ENCODE data around the gene BOD1.
A peak's percentile ranks its signal among the peaks of the same experiment; 100 is the strongest.

The BOD1 gene

DNA sequence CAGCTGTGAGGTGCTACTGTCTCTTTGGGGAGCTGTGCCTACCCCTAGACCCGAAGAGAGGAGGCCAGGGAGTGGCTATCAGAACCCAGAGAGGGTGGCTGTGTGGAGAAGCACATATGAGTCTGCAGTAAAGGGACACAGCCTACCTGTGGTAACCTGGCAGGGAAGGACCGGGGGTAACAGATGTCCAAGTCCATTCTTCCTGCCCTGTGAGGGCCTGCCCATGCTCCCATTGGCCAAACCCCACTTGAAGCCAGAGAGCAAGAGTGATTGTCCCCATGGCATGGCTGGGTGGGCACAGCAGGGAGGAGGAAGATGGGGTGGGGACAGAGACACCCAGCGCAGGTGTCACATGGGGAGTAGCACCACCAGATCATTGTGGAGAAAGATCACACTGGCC is 39.3 kb downstream of the BOD1 start:
- DNase-seq (ENCODE audit: low read depth in 2 of 2) = no peak

GRCh38 chr5:173575985-173576384 is 40.5 kb downstream of the BOD1 start:
- DNase-seq (ENCODE audit: low read depth in 2 of 2) = no peak

DNA sequence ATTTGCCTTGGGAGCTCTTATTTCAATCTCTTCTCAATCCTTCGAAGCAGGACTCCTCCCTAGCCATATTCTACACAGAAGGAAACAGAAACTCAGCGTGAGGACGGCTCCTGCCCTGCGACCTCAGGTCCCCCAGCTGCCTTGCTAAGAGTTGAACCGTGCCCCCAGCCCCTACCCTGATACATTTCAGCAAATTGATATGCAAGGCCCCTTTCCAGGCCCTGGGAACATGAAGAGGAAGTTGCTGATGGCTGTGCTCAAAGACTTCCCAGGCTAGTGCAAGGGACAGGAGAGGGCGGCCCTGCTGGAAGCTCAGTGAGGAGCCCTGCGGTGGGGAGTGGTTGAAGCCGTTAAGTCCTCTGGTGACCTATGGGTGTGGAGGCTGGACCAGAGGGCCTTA is 41.5 kb downstream of the BOD1 start:
- no peak for DNase-seq (ENCODE audit: low read depth in 2 of 2)

DNA sequence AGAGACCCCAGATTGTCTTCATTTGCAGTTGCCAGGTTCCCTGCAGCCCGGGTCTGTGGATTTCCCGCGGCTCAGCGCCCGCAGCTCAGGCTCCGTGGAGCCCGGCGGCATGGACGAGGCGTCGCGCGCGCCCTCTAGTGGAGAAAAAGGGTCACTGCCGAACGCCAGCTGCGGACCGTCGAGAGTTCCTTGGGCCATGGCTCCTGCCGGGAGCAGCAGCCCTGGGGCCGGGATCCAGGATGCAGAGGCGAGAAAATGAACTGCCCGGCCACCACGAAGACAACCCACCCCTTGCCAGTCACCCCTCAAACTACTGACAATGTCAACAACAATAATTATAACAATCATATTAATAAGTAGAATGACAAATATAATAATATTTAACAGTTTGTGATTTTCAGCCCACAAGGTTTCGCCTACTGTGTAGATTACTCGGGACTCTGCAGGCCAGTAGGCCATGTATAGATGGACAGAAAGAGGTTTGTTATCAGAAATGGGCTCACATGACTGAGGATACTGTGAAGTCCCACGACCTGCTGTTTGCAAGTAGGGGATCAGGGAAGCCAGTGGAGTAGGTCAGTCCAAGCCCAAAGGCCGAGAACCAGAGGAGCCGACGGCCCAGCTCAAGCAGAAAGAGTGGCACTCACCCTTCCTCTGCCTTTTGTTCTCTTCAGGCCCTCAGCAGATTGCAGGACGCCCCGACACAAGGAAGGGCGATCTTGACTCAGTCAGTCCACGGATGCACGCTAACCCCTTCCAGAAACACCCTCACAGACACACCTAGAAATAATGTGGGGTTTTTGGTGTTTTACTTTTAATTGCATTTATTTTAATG is 43.1 kb downstream of the BOD1 start:
- peak; percentile 42 to 43 for DNase-seq (ENCODE audit: low read depth in 2 of 2)

DNA sequence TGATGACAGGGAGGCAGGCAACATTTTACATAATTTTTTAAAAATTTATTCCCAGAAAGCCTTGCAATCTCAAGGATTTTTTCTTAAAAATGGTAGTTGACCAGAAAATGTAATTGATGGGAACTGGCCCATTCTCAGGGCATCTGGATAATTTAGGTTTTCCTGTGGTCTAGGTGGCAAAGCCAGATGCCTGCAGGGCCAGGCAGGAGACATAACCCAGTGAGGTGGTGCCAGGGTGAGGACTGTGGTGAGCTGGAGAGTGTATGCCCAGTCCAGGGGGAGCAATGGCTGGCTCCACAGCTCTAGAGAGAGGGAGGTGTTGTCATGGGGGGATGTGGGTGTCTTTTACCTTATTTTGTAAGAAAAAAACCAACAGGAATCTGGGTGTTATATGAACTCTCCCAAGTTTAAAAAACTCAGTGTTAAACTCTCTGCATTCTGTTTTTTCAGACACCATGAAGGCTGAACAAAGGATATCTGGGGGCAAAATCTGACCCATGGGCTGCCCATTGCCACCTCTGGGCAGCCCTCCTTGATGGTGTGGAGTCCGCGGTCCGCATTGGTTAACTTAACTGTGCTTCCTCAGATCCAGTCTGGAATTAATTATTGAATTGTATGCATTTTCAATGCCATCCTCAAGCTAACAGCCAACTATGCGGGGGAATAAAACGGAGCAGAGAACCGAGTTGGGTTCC is 43.9 kb downstream of the BOD1 start:
- DNase-seq (ENCODE audit: low read depth in 2 of 2) = no peak

GRCh38 chr5:173570321-173571090 is 45.9 kb downstream of the BOD1 start:
- no peak for DNase-seq (ENCODE audit: low read depth in 2 of 2)

DNA sequence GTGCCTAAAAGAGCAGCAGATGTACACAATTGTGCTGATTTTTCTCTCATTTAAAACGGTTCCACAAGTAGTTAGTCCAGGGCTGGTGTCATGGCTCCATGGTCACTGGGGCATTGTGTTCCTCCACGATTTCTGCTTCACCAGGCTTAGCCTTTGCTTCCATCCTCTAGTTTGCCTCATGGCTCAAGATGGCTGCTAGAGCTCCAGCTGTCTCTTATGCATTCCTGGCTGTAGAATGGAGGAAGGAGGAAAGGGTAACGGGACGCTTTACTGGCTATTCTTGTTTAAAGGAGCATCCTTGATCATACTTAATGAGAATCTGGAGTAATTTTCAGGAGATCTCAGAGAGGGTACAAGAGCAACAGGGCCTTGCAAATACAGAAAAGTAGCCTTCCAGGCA is 47.7 kb downstream of the BOD1 start:
- no peak for DNase-seq (ENCODE audit: low read depth in 2 of 2)

DNA sequence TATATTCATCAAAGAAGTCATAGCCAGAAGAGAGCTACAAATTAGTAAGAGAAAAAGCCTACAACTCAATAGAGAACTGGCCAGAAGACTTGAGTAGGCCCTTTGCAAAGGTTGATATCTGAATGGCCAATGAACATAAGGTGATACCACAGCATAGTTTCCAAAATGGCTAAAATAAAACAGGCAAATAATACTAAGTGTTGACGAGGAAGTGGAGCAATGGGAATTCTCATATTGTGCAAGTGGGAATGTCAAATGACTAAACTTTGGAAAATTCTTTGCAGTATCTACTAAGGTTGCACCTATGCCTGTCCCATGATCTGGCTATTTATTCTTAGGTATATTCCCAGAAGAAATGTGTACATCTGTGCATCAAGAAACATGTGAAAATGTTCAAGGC is 48.3 kb downstream of the BOD1 start:
- no peak for DNase-seq (ENCODE audit: low read depth in 2 of 2)

- no peak for DNase-seq (ENCODE audit: low read depth in 2 of 2)
Measured at GRCh38 chr5:173567548-173567947, 48.9 kb downstream of the BOD1 start.

- DNase-seq (ENCODE audit: low read depth in 2 of 2) = no peak
Measured at GRCh38 chr5:173565491-173566072, 50.9 kb downstream of the BOD1 start.

DNA sequence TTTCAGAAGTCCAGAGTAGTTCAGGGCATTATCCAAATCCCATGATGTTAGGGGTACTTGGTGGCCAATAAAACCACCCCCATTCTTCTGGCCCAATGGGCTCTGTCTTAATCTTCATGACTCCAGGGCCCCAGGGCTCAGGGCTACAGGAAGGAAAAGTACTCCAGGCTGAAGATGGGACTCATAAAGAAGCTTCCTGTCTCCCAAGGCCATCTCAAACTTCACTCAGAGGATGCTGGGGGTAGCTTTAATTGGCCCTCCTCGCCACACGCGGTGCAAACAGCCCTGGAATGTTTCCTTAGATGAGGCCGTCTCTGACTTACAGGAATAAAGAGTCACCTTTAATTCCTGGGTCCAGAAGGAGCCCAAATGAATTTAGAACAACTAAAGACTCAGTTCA is 52.3 kb downstream of the BOD1 start:
- no peak for DNase-seq (ENCODE audit: low read depth in 2 of 2)

GRCh38 chr5:173563246-173563645 is 53.2 kb downstream of the BOD1 start:
- DNase-seq (ENCODE audit: low read depth in 2 of 2) = no peak

DNA sequence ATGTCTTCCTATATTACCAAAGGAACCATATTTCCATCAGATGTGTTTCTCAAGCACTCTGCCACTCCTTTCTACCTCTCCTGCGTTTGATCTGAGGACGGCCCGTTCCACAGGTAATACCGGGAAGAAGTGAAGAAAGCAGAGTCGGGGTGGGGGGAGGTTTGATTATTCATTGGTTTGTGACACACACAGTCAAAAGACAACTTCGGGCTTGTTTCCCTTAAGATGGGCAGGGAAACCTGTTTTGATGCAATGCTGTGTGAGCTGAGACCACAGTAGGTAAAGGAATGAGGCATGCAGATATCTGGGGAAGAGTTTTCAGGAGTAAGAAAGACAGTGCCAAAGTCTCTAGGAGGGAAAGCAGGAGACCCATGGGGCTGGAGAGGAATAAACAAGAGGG is 54.0 kb downstream of the BOD1 start:
- no peak for DNase-seq (ENCODE audit: low read depth in 2 of 2)
